Heart left ventricle (tissue), 16 donors: Measurements from ENCODE around the gene COL19A1. TPM values are rescaled to one million over a fixed set of nuclear protein-coding genes. Genes with fewer than 3 reads are reported as not detected.

Experiments used
- ATAC-seq, 4 donors: fragments of 200-7000 bp; cut with Tn5 transposase; one replicate each; pipeline ENCODE4 v1.9.1; 2020 to 2022; ENCODE audit warnings: moderate library complexity in 4 of 4, mild to moderate bottlenecking in 3 of 4, moderate number of reproducible peaks in 1 of 4
- DNase-seq, 5 donors: peaks; one replicate each; pipeline ENCODE4 v3.0.0-alpha.2; 2020
- H3K27ac ChIP-seq, 12 donors: fragments of 200-600 bp; sonication (generic) in 4 of 12; one replicate each; pipeline versions ENCODE4 v1.5.0 to v1.8.0; 2016 to 2022; ENCODE audit warnings: mild to moderate bottlenecking in 2 of 12
- H3K27me3 ChIP-seq, 9 donors: fragments of 200-600 bp; sonication (generic) in 2 of 9; one replicate each; pipeline versions ENCODE4 v1.5.1 to v1.8.0; 2016 to 2022; ENCODE audit warnings: mild to moderate bottlenecking in 3 of 9
- H3K36me3 ChIP-seq, 9 donors: fragments of 200-600 bp; sonication (generic) in 2 of 9; one replicate each; pipeline versions ENCODE4 v1.5.0 to v1.8.0; 2018 to 2022; ENCODE audit warnings: mild to moderate bottlenecking in 2 of 9
- H3K4me1 ChIP-seq, 12 donors: fragments of 200-600 bp; sonication (generic) in 4 of 12; one replicate each; pipeline versions ENCODE4 v1.5.0 to v1.8.0; 2016 to 2022; ENCODE audit warnings: mild to moderate bottlenecking in 3 of 12
- H3K4me3 ChIP-seq, 12 donors: fragments of 200-600 bp; sonication (generic) in 4 of 12; one replicate each; pipeline versions ENCODE4 v1.5.0 to v1.8.0; 2017 to 2022; ENCODE audit warnings: mild to moderate bottlenecking in 9 of 12, moderate library complexity in 4 of 12
- H3K9me3 ChIP-seq, 12 donors: fragments of 200-600 bp; sonication (generic) in 4 of 12; one replicate each; pipeline versions ENCODE4 v1.5.0 to v1.8.0; 2016 to 2022; ENCODE audit warnings: mild to moderate bottlenecking in 1 of 12
- POLR2A ChIP-seq, 2 donors: fragments of 450-650 bp; IDR thresholded peaks; one replicate each; pipeline ENCODE4 v1.6.1; 2017; ENCODE audit warnings: antibody characterized with exemption in 2 of 2, mild to moderate bottlenecking in 2 of 2, moderate library complexity in 2 of 2
- WGBS, 4 donors: extraction: QIAGEN DNeasy Blood & Tissue Kit in 2 of 4; methylation state at CpG; one replicate each; pipeline versions ENCODE4 v1.1.5 to v1.1.7; 2013 to 2018; 5-methylcytosine and 5-hydroxymethylcytosine counted together
- intact Hi-C, 10 donors: fragments of 100-400 bp; cut with DNase I; formaldehyde crosslinking; loops; one replicate each; pipeline versions ENCODE4 v1.11.1 to v1.14.2; 2022
- polyA plus RNA-seq, 2 donors: library from polyadenylated mRNA; stranded (reverse); fragments of 200-250 nt; gene quantifications; one replicate each; pipeline ENCODE4 v1.2.3, GENCODE V29; 2013
- total RNA-seq, 9 donors: library from RNA; depleted of rRNA in 2 of 9; stranded (reverse); fragments of >200 nt in 2 of 9; fragmentation: NEBNext Ultra II Directional in 3 of 9; extraction: Animal tissue kit (Norgen Biotek cat#: 25700) in 3 of 9; gene quantifications; one replicate each; pipeline versions ENCODE4 v1.1.0 to v1.2.4, GENCODE V29; 2016 to 2023
- TF ChIP-seq, protein P1 (sequence below), 12 donors: fragments of 200-600 bp; sonication (generic) in 4 of 12; IDR thresholded peaks; one replicate each; pipeline versions ENCODE4 v1.5.0 to v1.8.0; 2018 to 2022; ENCODE audit warnings: antibody characterized with exemption in 12 of 12, mild to moderate bottlenecking in 5 of 12
- donor health status: ischemic (EF 13 %, LVEDD 7.1; RV severe dilation, severe dysfunction).
- donor health status: healthy with polysubstance abuse.
- donor health status: DM: no; HTN: yes; CAD: no.
- donor health status: DM: no; HTN: no; CAD: no.
- donor health status: ischemic (EF 25% LVEDD 6.9; RV normal size, moderate dysfunction).
- donor health status: ischemic (EF 25% LVEDD 5.7; RV mildly dilated, moderate dysfunction).
- donor health status: healthy.
- donor health status: DM: yes; HTN: yes; CAD: no.
- donor health status: ischemic (EF 35%, LVEDD 5.7; RV mildly dilated, moderate dysfunction).
- donor health status: nonischemic (EF 11% LVEDD 7.7; RV severe dilation, severe dysfunction).
- donor health status: DM: yes; HTN: yes; CAD: no.
- donor health status: PGD.
- donor health status: ischemic (EF 29% LVEDD 5.4; RV normal size, mild dysfunction).
- donor health status: nonischemic (EF 23%, LVEDD 6.1; RV moderate dilation, normal function).

Gene COL19A1
- total and polyA plus RNA-seq, 11 donors, result 0.69 to 4.6 (median 1.6) TPM

DNA sequence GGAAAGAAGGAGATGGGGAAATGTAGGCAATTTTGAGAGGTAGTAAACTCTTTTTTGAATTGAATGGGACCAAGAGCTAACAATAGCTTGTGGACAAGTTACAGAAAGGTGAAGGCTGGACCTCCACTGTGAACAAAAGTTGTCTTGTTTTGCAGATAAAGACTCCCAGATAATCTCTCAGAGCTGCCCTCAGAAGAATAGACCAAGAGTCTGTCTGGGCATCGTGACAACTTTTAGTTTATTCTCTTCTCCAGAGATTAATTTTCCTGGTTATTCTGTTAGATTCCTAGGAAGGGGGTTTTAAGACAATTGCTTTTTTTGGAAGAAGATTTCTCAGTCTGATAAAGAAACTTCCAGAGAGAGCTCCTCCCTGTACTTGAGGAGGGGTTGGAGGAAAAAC is 161.9 kb downstream of the COL19A1 start:
- intact Hi-C loops, result no loop called here
- Histone ChIP-seq H3K27ac (no peak overlapping the region), H3K4me3 (no peak overlapping the region), H3K36me3 (no peaks in the 10 kb centered on the region), H3K27me3 (no peaks in the 10 kb centered on the region), H3K4me1 (no peaks in the 10 kb centered on the region), H3K9me3 (no peaks in the 10 kb centered on the region)
- DNase-seq (no peak), ATAC-seq (no peak)
- TF ChIP-seq POLR2A (IDR thresholded peaks at IDR 0.05), result no peak
- TF ChIP-seq, protein P1, sequence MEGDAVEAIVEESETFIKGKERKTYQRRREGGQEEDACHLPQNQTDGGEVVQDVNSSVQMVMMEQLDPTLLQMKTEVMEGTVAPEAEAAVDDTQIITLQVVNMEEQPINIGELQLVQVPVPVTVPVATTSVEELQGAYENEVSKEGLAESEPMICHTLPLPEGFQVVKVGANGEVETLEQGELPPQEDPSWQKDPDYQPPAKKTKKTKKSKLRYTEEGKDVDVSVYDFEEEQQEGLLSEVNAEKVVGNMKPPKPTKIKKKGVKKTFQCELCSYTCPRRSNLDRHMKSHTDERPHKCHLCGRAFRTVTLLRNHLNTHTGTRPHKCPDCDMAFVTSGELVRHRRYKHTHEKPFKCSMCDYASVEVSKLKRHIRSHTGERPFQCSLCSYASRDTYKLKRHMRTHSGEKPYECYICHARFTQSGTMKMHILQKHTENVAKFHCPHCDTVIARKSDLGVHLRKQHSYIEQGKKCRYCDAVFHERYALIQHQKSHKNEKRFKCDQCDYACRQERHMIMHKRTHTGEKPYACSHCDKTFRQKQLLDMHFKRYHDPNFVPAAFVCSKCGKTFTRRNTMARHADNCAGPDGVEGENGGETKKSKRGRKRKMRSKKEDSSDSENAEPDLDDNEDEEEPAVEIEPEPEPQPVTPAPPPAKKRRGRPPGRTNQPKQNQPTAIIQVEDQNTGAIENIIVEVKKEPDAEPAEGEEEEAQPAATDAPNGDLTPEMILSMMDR (IDR thresholded peaks at IDR 0.05), result no peak
- WGBS, 4 donors, result 44 to 64% (median 58%) methylated on average over 1 of the region's 1 CpG

DNA sequence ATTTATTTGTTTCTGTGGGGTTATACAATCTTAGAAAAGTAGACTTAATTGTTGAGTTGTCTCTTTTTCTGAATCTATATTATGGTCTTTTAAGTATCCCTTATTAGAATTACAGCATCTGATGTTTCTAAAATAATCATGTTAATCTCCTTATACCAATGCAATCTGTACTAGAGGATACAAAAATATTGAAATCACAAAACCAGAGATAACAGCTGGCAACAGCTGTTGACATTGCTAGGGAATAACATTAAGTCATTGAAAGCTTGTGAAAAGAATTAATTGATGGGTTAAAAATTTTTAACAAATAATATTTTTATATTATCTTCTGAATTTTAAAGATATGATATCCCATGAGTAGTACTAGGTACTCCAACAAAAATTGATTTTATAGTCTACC is 162.6 kb downstream of the COL19A1 start:
- no peaks in the 10 kb centered on the region for H3K36me3 ChIP-seq
- ATAC-seq (no peak), DNase-seq (no peak)
- H3K27me3 ChIP-seq, result no peaks in the 10 kb centered on the region
- TF ChIP-seq, protein P1 (IDR thresholded peaks at IDR 0.05), result no peak
- TF ChIP-seq POLR2A (IDR thresholded peaks at IDR 0.05), result no peak
- H3K4me1 ChIP-seq, result no peaks in the 10 kb centered on the region
- intact Hi-C loops, result no loop called here
- no peak overlapping the region for H3K27ac ChIP-seq
- no peaks in the 10 kb centered on the region for H3K9me3 ChIP-seq
- H3K4me3 ChIP-seq, result no peak overlapping the region

DNA sequence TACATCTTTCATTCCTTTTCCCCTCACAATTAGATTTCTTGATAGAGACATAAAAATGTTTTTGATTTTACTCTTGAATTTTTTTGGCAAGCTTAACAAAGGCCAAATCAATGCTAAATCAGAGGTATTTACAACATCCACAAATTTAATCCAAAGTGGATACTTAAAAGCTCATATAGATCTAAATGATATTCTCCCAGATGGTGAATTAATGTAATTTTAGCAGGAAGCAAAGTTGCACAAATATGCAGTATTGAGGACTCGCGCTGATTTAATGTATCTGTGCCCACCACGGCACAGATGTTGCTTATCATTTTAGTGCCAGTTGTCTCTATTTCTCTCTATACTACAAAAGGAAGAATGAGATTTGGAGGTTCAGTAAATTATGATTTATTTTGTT is 167.4 kb downstream of the COL19A1 start:
- no peak for DNase-seq
- Histone ChIP-seq H3K4me1 (no peaks in the 10 kb centered on the region), H3K27ac (no peak overlapping the region), H3K36me3 (no peaks in the 10 kb centered on the region), H3K27me3 (no peaks in the 10 kb centered on the region), H3K4me3 (no peak overlapping the region), H3K9me3 (no peaks in the 10 kb centered on the region)
- TF ChIP-seq, protein P1 (IDR thresholded peaks at IDR 0.05), result no peak
- no peak for TF ChIP-seq POLR2A (IDR thresholded peaks at IDR 0.05)
- intact Hi-C loops, result no loop called here
- no peak for ATAC-seq
- WGBS, 4 donors, result 92 to 98% (median 93%) methylated on average over 3 of the region's 3 CpGs

DNA sequence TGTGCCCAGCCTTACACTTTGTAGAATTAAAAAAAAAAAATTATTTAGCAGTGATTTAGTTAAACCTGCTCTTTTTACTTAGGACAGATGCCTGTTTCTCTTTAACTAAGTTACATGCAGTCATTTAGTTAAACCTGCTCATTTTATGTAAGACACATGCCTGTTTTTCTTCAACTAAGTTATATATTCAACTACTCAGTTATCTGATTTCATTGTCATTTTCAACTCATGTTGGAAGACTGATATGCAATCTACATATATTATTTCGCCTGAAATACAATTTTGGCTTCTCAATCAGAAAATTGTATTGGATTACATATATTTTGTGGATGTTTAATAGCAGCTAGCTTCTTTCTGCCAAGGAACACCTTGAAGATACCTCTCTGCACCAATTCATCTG is 171.1 kb downstream of the COL19A1 start:
- TF ChIP-seq POLR2A (IDR thresholded peaks at IDR 0.05), result no peak
- TF ChIP-seq, protein P1 (IDR thresholded peaks at IDR 0.05), result no peak
- H3K27ac ChIP-seq, result no peak overlapping the region
- H3K27me3 ChIP-seq, result no peaks in the 10 kb centered on the region
- no peaks in the 10 kb centered on the region for H3K4me1 ChIP-seq
- intact Hi-C loops, result no loop called here
- H3K4me3 ChIP-seq, result no peak overlapping the region
- no peaks in the 10 kb centered on the region for H3K9me3 ChIP-seq
- 58 to 68% (median 65%) methylated on average over 1 of the region's 1 CpG for WGBS, 4 donors
- no peaks in the 10 kb centered on the region for H3K36me3 ChIP-seq
- DNase-seq (no peak), ATAC-seq (no peak)
